ENCODE measurements around the gene TBKBP1. TPM values are rescaled to one million over a fixed set of nuclear protein-coding genes. Genes with fewer than 3 reads are reported as not detected.

TBKBP1 gene
- polyA plus RNA-seq, 2 of the 4 experiments (the other 2 are of a cell fraction), result 3.4 to 9.3 TPM

DNA sequence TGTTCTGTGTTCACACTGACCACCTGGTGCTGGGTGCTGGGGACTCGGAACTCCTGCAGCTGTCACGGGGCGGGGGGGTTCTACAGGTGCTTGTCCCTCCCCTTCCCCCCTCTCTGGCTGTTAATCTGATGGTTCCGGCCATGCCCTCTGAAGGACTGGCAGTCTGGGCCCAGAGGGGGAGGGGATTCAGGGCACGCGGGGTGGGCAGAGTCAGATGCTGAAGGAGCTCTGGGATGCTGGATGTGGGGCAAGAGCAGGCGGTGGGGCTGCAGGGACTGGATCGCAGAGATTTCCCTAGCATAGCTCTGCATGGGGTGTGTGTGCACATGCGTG, 33.7 kb downstream of the TBKBP1 start:
- CTCF ChIA-PET, result interaction anchor here (0.9 to 11.2 kb wide), 9 partner anchors 15 to 78 kb away, joined by 3 to 87 read pairs (median 4); no protein-coding TSS in a partner anchor
- WGBS (ENCODE audit: missing lambda C conversion rate), result 75% methylated on average over 9 of the region's 9 CpGs

DNA sequence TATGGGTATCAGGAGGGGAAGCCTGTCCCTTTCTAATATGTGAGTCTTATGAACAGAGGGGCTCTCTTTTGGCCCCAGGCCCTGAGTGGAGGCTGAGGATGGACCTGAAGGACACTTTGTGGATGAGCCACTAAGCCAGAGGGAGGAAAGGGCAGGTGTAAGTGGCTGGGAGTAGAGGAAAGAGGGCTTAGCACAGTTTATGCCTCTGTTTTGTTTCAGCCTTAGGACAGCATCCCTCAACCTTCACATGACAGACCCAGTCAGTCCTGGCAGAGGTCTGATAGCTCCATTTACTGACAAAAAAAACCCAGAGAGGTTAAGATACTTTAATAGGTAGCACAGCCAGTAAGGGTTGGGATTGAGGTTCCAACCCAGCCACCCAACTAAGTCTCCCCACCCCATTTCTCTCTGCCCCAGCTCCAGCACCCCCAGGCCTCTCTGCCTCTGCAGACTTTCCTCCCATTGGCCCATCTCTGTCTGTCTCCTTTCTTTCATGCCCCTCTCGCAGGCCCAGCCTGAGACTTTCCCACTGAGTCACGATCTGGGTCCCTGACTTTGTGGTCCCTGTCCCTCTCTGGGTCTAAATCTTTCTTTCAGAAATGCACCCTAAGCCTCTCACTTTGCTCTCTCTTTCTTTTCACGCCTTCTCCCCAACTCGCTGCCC, 34.4 kb downstream of the TBKBP1 start:
- Histone ChIP-seq H3K4me3 (no peak overlapping the region), H3K4me1 (0 out of 3 replicates have a peak, but pooled peaks cover 4% of the 10 kb centered on the region), H3K4me2 (no peak overlapping the region), H3K9me3 (no peaks in the 10 kb centered on the region), H3K27ac (no peak overlapping the region)
- ChIA-PET CTCF (interaction anchor here (1.1 to 11.2 kb wide), 8 partner anchors 14 to 78 kb away, joined by 3 to 87 read pairs (median 4); no protein-coding TSS in a partner anchor), POLR2A (no interaction called here)
- FAIRE-seq (no peak), ATAC-seq (no peak), DNase-seq (ENCODE audit: low read depth in 1 of 2, low spot score in 1 of 2) (no peak)
- TF ChIP-seq CBX2 (IDR thresholded peaks at IDR 0.05; ENCODE audit: borderline replicate concordance, low read depth), result no peak
- 69% methylated on average over 4 of the region's 4 CpGs for whole genome bisulfite sequencing (ENCODE audit: missing lambda C conversion rate)

More for the DNA sequence above, 33.7 kb downstream of the TBKBP1 start:
- DNase-seq (ENCODE audit: low read depth in 1 of 2, low spot score in 1 of 2) (no peak), ATAC-seq (no peak), FAIRE-seq (no peak)
- H3K4me3 ChIP-seq, result no peak overlapping the region
- 0 out of 3 replicates have a peak, but pooled peaks cover 2% of the 10 kb centered on the region for H3K4me1 ChIP-seq
- TF ChIP-seq JUN (IDR thresholded peaks at IDR 0.05) (no peak), ESRRA (IDR thresholded peaks at IDR 0.05; ENCODE audit: borderline replicate concordance, low read length) (no peak), EHMT2 (IDR thresholded peaks at IDR 0.05; ENCODE audit: low read depth) (no peak), MYC (IDR thresholded peaks at IDR 0.05; ENCODE audit: borderline replicate concordance, low read length) (no peak), CHD4 (IDR thresholded peaks at IDR 0.05; ENCODE audit: borderline replicate concordance) (no peak), KDM1A (IDR thresholded peaks at IDR 0.05; ENCODE audit: low read depth) (no peak)
- TF ChIP-seq, protein P1, sequence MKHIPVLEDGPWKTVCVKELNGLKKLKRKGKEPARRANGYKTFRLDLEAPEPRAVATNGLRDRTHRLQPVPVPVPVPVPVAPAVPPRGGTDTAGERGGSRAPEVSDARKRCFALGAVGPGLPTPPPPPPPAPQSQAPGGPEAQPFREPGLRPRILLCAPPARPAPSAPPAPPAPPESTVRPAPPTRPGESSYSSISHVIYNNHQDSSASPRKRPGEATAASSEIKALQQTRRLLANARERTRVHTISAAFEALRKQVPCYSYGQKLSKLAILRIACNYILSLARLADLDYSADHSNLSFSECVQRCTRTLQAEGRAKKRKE (CRISPR knock-in tag; IDR thresholded peaks at IDR 0.05; ENCODE audit: low read depth), result no peak
- H3K9me3 ChIP-seq, result no peaks in the 10 kb centered on the region
- no peak overlapping the region for H3K4me2 ChIP-seq
- POLR2A ChIA-PET, result no interaction called here
- H3K27ac ChIP-seq, result no peak overlapping the region

DNA sequence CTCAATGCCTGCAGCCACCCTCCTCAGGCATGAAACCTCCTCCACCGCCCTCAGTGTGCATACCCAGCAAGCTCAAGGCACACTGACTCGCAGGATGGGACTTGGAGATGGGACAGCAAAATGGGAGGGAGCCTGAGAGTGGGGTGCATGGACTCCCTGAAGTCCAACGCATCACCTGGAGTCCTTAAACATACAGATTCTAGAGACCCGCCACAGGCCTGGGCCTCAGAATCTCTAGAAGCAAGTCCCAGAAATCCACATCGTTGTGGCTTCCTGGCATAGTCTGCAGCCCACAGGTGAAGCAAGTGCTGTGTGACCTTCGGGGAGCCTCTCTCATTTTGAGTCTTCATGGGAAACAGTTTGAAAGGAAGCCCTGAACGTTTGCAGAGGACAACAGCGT, 35.5 kb downstream of the TBKBP1 start:
- H3K4me2 ChIP-seq, result no peak overlapping the region
- H3K4me1 ChIP-seq, result 0 out of 3 replicates have a peak, but pooled peaks cover 4% of the 10 kb centered on the region
- FAIRE-seq (no peak), DNase-seq (ENCODE audit: low read depth in 1 of 2, low spot score in 1 of 2) (no peak), ATAC-seq (no peak)
- no peaks in the 10 kb centered on the region for H3K9me3 ChIP-seq
- ChIA-PET POLR2A (no interaction called here), CTCF (interaction anchor here (1.5 to 11.2 kb wide), 3 partner anchors 22 to 73 kb away, joined by 3 to 87 read pairs (median 7); no protein-coding TSS in a partner anchor)
- H3K4me3 ChIP-seq, result no peak overlapping the region
- no peak for TF ChIP-seq SMC3 (IDR thresholded peaks at IDR 0.05)
- no peak for TF ChIP-seq TFCP2L1 (CRISPR knock-in tag; IDR thresholded peaks at IDR 0.05)
- TF ChIP-seq, protein P2, sequence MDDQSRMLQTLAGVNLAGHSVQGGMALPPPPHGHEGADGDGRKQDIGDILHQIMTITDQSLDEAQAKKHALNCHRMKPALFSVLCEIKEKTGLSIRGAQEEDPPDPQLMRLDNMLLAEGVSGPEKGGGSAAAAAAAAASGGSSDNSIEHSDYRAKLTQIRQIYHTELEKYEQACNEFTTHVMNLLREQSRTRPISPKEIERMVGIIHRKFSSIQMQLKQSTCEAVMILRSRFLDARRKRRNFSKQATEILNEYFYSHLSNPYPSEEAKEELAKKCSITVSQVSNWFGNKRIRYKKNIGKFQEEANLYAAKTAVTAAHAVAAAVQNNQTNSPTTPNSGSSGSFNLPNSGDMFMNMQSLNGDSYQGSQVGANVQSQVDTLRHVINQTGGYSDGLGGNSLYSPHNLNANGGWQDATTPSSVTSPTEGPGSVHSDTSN (IDR thresholded peaks at IDR 0.05), result no peak
- TF ChIP-seq, protein P3, sequence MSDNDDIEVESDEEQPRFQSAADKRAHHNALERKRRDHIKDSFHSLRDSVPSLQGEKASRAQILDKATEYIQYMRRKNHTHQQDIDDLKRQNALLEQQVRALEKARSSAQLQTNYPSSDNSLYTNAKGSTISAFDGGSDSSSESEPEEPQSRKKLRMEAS (IDR thresholded peaks at IDR 0.05), result no peak
- no peak for TF ChIP-seq KDM1A (IDR thresholded peaks at IDR 0.05; ENCODE audit: low read depth)
- TF ChIP-seq, protein P1 (CRISPR knock-in tag; IDR thresholded peaks at IDR 0.05; ENCODE audit: low read depth), result no peak
- TF ChIP-seq GATA3 (IDR thresholded peaks at IDR 0.05; ENCODE audit: borderline replicate concordance), result no peak
- TF ChIP-seq CBX8 (IDR thresholded peaks at IDR 0.05), result no peak
- no peak for TF ChIP-seq EHMT2 (IDR thresholded peaks at IDR 0.05; ENCODE audit: low read depth)
- TF ChIP-seq EHF (CRISPR knock-in tag; IDR thresholded peaks at IDR 0.05), result no peak
- no peak for TF ChIP-seq FOSB (CRISPR knock-in tag; IDR thresholded peaks at IDR 0.05)
- no peak overlapping the region for H3K27ac ChIP-seq
- 48% methylated on average over 8 of the region's 8 CpGs for WGBS (ENCODE audit: missing lambda C conversion rate)

DNA sequence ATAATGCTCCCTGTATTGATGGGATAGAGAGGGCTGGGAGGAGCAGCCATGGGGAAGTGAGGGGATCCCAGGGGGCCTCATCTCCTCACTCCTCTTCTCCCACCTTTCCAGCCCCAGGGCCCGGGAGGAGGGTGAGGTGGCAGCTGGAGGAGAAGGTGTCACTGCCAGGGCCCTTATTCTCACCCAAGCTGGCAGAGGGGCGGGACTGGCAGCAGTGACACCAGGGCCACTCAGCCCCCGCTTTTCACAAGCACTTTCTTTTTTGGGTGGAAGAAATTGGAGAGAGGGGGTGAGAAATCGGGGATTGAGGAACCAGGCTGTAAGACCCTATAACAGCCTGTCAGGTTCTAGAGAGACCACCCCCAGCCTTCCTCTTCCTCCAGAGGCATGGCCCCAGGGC, 36.7 kb downstream of the TBKBP1 start:
- DNase-seq (ENCODE audit: low read depth in 1 of 2, low spot score in 1 of 2) (no peak), FAIRE-seq (no peak), ATAC-seq (no peak)
- ChIA-PET POLR2A (no interaction called here), CTCF (interaction anchor here (0.6 to 11.2 kb wide), 12 partner anchors 8 to 218 kb away, joined by 3 to 87 read pairs (median 4); no protein-coding TSS in a partner anchor)
- 52% methylated on average over 4 of the region's 4 CpGs for WGBS (ENCODE audit: missing lambda C conversion rate)
- H3K4me3 ChIP-seq, result no peak overlapping the region
- H3K4me1 ChIP-seq, result 0 out of 3 replicates have a peak, but pooled peaks cover 4% of the 10 kb centered on the region
- no peaks in the 10 kb centered on the region for H3K9me3 ChIP-seq
- H3K27ac ChIP-seq, result no peak overlapping the region
- no peak overlapping the region for H3K4me2 ChIP-seq
- TF ChIP-seq HOXA7 (CRISPR knock-in tag; IDR thresholded peaks at IDR 0.05), result no peak
- TF ChIP-seq, protein P1 (CRISPR knock-in tag; IDR thresholded peaks at IDR 0.05; ENCODE audit: low read depth), result no peak
- no peak for TF ChIP-seq HOXB5 (CRISPR knock-in tag; IDR thresholded peaks at IDR 0.05)
- no peak for TF ChIP-seq SREBF2 (IDR thresholded peaks at IDR 0.05)
- no peak for TF ChIP-seq FOSL2 (IDR thresholded peaks at IDR 0.05)
- TF ChIP-seq FOSL2 (CRISPR knock-in tag; IDR thresholded peaks at IDR 0.05), result no peak
- TF ChIP-seq PHF8 (IDR thresholded peaks at IDR 0.05; ENCODE audit: borderline replicate concordance, low read depth), result no peak
- no peak for TF ChIP-seq RFX5 (IDR thresholded peaks at IDR 0.05)
- TF ChIP-seq RCOR1 (IDR thresholded peaks at IDR 0.05; ENCODE audit: low read depth, low read length), result no peak

Measured in A549 (cell line).